Transverse colon (tissue), 4 donors: ENCODE results near the gene RFTN1. TPM values are rescaled to one million over a fixed set of nuclear protein-coding genes. Genes with fewer than 3 reads are reported as not detected.

Experiments
- DNase-seq: peaks from one replicate; pipeline ENCODE4 v3.0.0-alpha.2; 2019
- H3K27ac ChIP-seq, 4 donors: fragments of 200-600 bp; sonication (generic); 2 replicates each; pipeline ENCODE4 v1.5.1; 2016 to 2018; ENCODE audit warnings: inconsistent platforms in 4 of 4
- H3K27me3 ChIP-seq: fragments of 200-600 bp; sonication (generic); 2 replicates; pipeline ENCODE4 v1.5.1; 2017; ENCODE audit warnings: inconsistent platforms
- H3K36me3 ChIP-seq, 4 donors: fragments of 200-600 bp; sonication (generic); 2 replicates each; pipeline ENCODE4 v1.5.1; 2017 to 2019; ENCODE audit warnings: inconsistent platforms in 4 of 4
- H3K4me1 ChIP-seq, 4 donors: fragments of 200-600 bp; sonication (generic); 2 replicates each; pipeline ENCODE4 v1.5.1; 2017 to 2020; ENCODE audit warnings: inconsistent platforms in 4 of 4
- H3K4me3 ChIP-seq, 4 donors: fragments of 200-600 bp; sonication (generic); 1 replicate in 1 of 4; 2 replicates in 3 of 4; pipeline versions ENCODE4 v1.5.1 to v1.6.1; 2017 to 2019; ENCODE audit warnings: inconsistent platforms in 4 of 4
- H3K9me3 ChIP-seq, 2 donors: fragments of 200-600 bp; sonication (generic); 2 replicates each; pipeline ENCODE4 v1.5.1; 2017 to 2019; ENCODE audit warnings: inconsistent platforms in 2 of 2
- CTCF ChIP-seq, 5 experiments: fragments of 200-600 bp in 3 of 5; fragments of 450-650 bp in 2 of 5; sonication (generic) in 3 of 5; IDR thresholded peaks; 1 replicate in 2 of 5; 2 replicates in 3 of 5; pipeline ENCODE4 v1.5.1; 2016 to 2017; ENCODE audit warnings: antibody characterized with exemption in 5 of 5, inconsistent platforms in 3 of 5, mild to moderate bottlenecking in 2 of 5, moderate library complexity in 1 of 5
- EP300 ChIP-seq: sonication (generic); formaldehyde crosslinking; IDR thresholded peaks from one replicate; pipeline ENCODE4 v1.6.1; 2017; ENCODE audit warnings: antibody characterized with exemption, low read depth
- POLR2A ChIP-seq: fragments of 450-650 bp; IDR thresholded peaks from one replicate; pipeline ENCODE4 v1.6.1; 2016; ENCODE audit warnings: antibody characterized with exemption, mild to moderate bottlenecking, moderate library complexity
- POLR2AphosphoS5 ChIP-seq, 3 donors: sonication (generic); formaldehyde crosslinking; IDR thresholded peaks; one replicate each; pipeline ENCODE4 v1.6.1; 2016; ENCODE audit warnings: antibody characterized with exemption in 3 of 3
- WGBS, 2 donors: methylation state at CpG; one replicate each; pipeline ENCODE4 v1.1.5; 2018; ENCODE audit warnings: low coverage in 1 of 2; 5-methylcytosine and 5-hydroxymethylcytosine counted together
- in situ Hi-C, 4 donors: fragments of 200-750 bp; cut with MboI; loops; one replicate each; pipeline versions ENCODE4 v1.15.0 to v1.15.1; 2017; ENCODE audit warnings: low sequenced_read_pairs in 3 of 4, low pct_ligation_motif_present in 1 of 4, low pct_unique_long_range_greater_than_20kb in 1 of 4
- intact Hi-C: fragments of 100-400 bp; cut with DNase I; formaldehyde crosslinking; loops from one replicate; pipeline ENCODE4 v1.15.1; 2023; ENCODE audit warnings: low total_unique reads
- total RNA-seq, 4 donors: library from RNA; depleted of rRNA; stranded (reverse); fragments of >200 nt; gene quantifications; one replicate each; pipeline ENCODE4 v1.1.0, GENCODE V29; 2016

The RFTN1 gene
- total RNA-seq, 4 donors from 2014 or later = 6.7 to 25.7 (median 15.7) TPM

GRCh38 chr3:16319307-16319706 is 194.2 kb downstream of the RFTN1 start:
- peaks cover 0 to 10% (median 0%) of the 10 kb centered on the region in 4 donors for H3K36me3 ChIP-seq
- DNase-seq = no peak

GRCh38 chr3:16318176-16318575 is 195.3 kb downstream of the RFTN1 start:
- H3K4me3 ChIP-seq = no peak overlapping the region
- DNase-seq = no peak
- H3K36me3 ChIP-seq = peaks cover 0 to 10% (median 0%) of the 10 kb centered on the region in 4 donors
- intact Hi-C loops (no loop called here), in situ Hi-C loops (no loop called here)
- peaks cover 0 to 5% (median 2%) of the 10 kb centered on the region in 4 donors for H3K4me1 ChIP-seq
- no peak for TF ChIP-seq EP300
- peak in 1 of 3 donors; percentile 52 for TF ChIP-seq POLR2AphosphoS5 (IDR thresholded peaks at IDR 0.05)
- no peak for TF ChIP-seq POLR2A
- H3K27me3 ChIP-seq = no peaks in the 10 kb centered on the region
- no peaks in the 10 kb centered on the region for H3K9me3 ChIP-seq
- peak overlapping the region; percentile 13 to 63 (median 40) for H3K27ac ChIP-seq
- 64 to 74% methylated on average over 6 to 7 of the region's 7 CpGs for WGBS, 2 donors

More at GRCh38 chr3:16319307-16319706, 194.2 kb downstream of the RFTN1 start:
- WGBS, 2 donors = 69 to 83% methylated on average over 1 to 4 of the region's 4 CpGs
- peak overlapping the region in 3 of 4 donors; percentile 36 to 63 (median 43) for H3K27ac ChIP-seq
- peaks cover 0 to 5% (median 2%) of the 10 kb centered on the region in 4 donors for H3K4me1 ChIP-seq
- in situ Hi-C loops (no loop called here), intact Hi-C loops (no loop called here)
- H3K27me3 ChIP-seq = no peaks in the 10 kb centered on the region
- no peaks in the 10 kb centered on the region for H3K9me3 ChIP-seq
- H3K4me3 ChIP-seq = no peak overlapping the region
- peak in 3 of 5 experiments; percentile 13 to 19 (median 17) for TF ChIP-seq CTCF (IDR thresholded peaks at IDR 0.05)
- no peak for TF ChIP-seq POLR2A

GRCh38 chr3:16317561-16317945 is 195.9 kb downstream of the RFTN1 start:
- peak overlapping the region in 2 of 4 donors; percentile 43 to 63 for H3K27ac ChIP-seq
- DNase-seq = no peak
- no peak for TF ChIP-seq CTCF (IDR thresholded peaks at IDR 0.05)
- TF ChIP-seq POLR2A = no peak
- TF ChIP-seq POLR2AphosphoS5 (IDR thresholded peaks at IDR 0.05) = no peak
- TF ChIP-seq EP300 = no peak
- peaks cover 0 to 5% (median 2%) of the 10 kb centered on the region in 4 donors for H3K4me1 ChIP-seq
- no peak overlapping the region for H3K4me3 ChIP-seq
- in situ Hi-C loops = no loop called here
- H3K27me3 ChIP-seq = no peaks in the 10 kb centered on the region
- WGBS, 2 donors = 95% methylated on average over 6 of the region's 6 CpGs; no CpG with 5 or more reads in 1 of the 2 donors
- intact Hi-C loops = no loop called here
- H3K36me3 ChIP-seq = peaks cover 0 to 10% (median 0%) of the 10 kb centered on the region in 4 donors
- no peaks in the 10 kb centered on the region for H3K9me3 ChIP-seq

- TF ChIP-seq CTCF (IDR thresholded peaks at IDR 0.05) = no peak
- no peak for TF ChIP-seq POLR2AphosphoS5 (IDR thresholded peaks at IDR 0.05)
- TF ChIP-seq EP300 = no peak
- intact Hi-C loops = no loop called here
- peak overlapping the region in 1 of 4 donors; percentile 63 for H3K27ac ChIP-seq
Observed at GRCh38 chr3:16316847-16317560, 196.5 kb downstream of the RFTN1 start.

More at GRCh38 chr3:16316847-16317560, 196.5 kb downstream of the RFTN1 start:
- Histone ChIP-seq H3K27me3 (no peaks in the 10 kb centered on the region), H3K36me3 (peaks cover 0 to 10% (median 0%) of the 10 kb centered on the region in 4 donors), H3K4me3 (no peak overlapping the region), H3K4me1 (peaks cover 0 to 10% (median 2%) of the 10 kb centered on the region in 4 donors), H3K9me3 (no peaks in the 10 kb centered on the region)
- 90 to 91% methylated on average over 4 to 5 of the region's 5 CpGs for WGBS, 2 donors
- DNase-seq = no peak
- in situ Hi-C loops = no loop called here
